ENCODE results near the gene AHDC1.

Gene AHDC1

GRCh38 chr1:27531959-27532685 is 71.8 kb downstream of the AHDC1 start:
- intact Hi-C loops (cut with DNase I), result no loop called here
- peak in 1 of 42 donors; percentile 6 for DNase-seq

- intact Hi-C loops (cut with DNase I), result no loop called here
Measured at GRCh38 chr1:27530192-27530591, 73.8 kb downstream of the AHDC1 start.

GRCh38 chr1:27529704-27530018 is 74.3 kb downstream of the AHDC1 start:
- intact Hi-C loops (cut with DNase I), result no loop called here
- no peak for DNase-seq

More at GRCh38 chr1:27530192-27530591, 73.8 kb downstream of the AHDC1 start:
- no peak for DNase-seq

- intact Hi-C loops (cut with DNase I), result no loop called here
- peak in 36 of 42 donors; percentile 37 to 83 (median 66) for DNase-seq
Measured at GRCh38 chr1:27528818-27529703, 74.9 kb downstream of the AHDC1 start.

- intact Hi-C loops (cut with DNase I), result no loop called here
- peak in 39 of 42 donors; percentile 39 to 83 (median 70) for DNase-seq
Measured at GRCh38 chr1:27527890-27528817, 75.8 kb downstream of the AHDC1 start.

- intact Hi-C loops (cut with DNase I), result no loop called here
- peak in 18 of 42 donors; percentile 19 to 61 (median 50) for DNase-seq
Measured at GRCh38 chr1:27527223-27527889, 76.6 kb downstream of the AHDC1 start.

- DNase-seq, result peak in 1 of 42 donors; percentile 17
- intact Hi-C loops (cut with DNase I), result no loop called here
Measured at GRCh38 chr1:27526569-27527222, 77.2 kb downstream of the AHDC1 start.

- DNase-seq, result peak in 36 of 42 donors; percentile 29 to 82 (median 62)
- intact Hi-C loops (cut with DNase I), result no loop called here
Measured at GRCh38 chr1:27525296-27526272, 78.4 kb downstream of the AHDC1 start.

GRCh38 chr1:27523337-27524020 is 80.5 kb downstream of the AHDC1 start:
- intact Hi-C loops (cut with DNase I), result no loop called here

GRCh38 chr1:27522432-27523336 is 81.3 kb downstream of the AHDC1 start:
- peak in 19 of 42 donors; percentile 16 to 73 (median 49) for DNase-seq
- intact Hi-C loops (cut with DNase I), result no loop called here

More at GRCh38 chr1:27523337-27524020, 80.5 kb downstream of the AHDC1 start:
- no peak for DNase-seq

- intact Hi-C loops (cut with DNase I), result no loop called here
- DNase-seq, result peak in 1 of 42 donors; percentile 25
Measured at GRCh38 chr1:27521861-27522431, 82.0 kb downstream of the AHDC1 start.

GRCh38 chr1:27521336-27521831 is 82.6 kb downstream of the AHDC1 start:
- DNase-seq, result peak in 35 of 42 donors; percentile 42 to 85 (median 64)
- intact Hi-C loops (cut with DNase I), result no loop called here

GRCh38 chr1:27520651-27521050 is 83.3 kb downstream of the AHDC1 start:
- DNase-seq, result peak in 33 of 42 donors; percentile 49 to 84 (median 67)
- intact Hi-C loops (cut with DNase I), result no loop called here
